IPS-20b (cell line): ENCODE measurements around the gene KIAA0825.

Source experiments
- H3K27ac ChIP-seq: one replicate; pipeline ENCODE4 v1.5.1; 2013; ENCODE audit warnings: low read length
- H3K27me3 ChIP-seq: 2 replicates; pipeline ENCODE4 v1.6.1; 2013; ENCODE audit warnings: mild to moderate bottlenecking, low read length, inconsistent platforms; ENCODE audit not compliant: insufficient read depth
- H3K36me3 ChIP-seq: 2 replicates; pipeline ENCODE4 v1.6.1; 2013; ENCODE audit warnings: low read depth, mild to moderate bottlenecking, inconsistent platforms, low read length, moderate library complexity; ENCODE audit not compliant: insufficient read depth
- H3K4me1 ChIP-seq: 2 replicates; pipeline ENCODE4 v1.6.1; 2013; ENCODE audit warnings: mild to moderate bottlenecking, control low read depth, inconsistent platforms, low read length, moderate library complexity; ENCODE audit not compliant: insufficient read depth
- H3K4me3 ChIP-seq: 2 replicates; pipeline ENCODE4 v1.5.1; 2013; ENCODE audit warnings: mild to moderate bottlenecking, low read length, inconsistent platforms
- H3K9ac ChIP-seq: 2 replicates; pipeline ENCODE4 v1.6.1; 2013; ENCODE audit warnings: low read depth, mild to moderate bottlenecking, inconsistent platforms, low read length, moderate library complexity
- H3K9me3 ChIP-seq: 2 replicates; pipeline ENCODE4 v1.6.1; 2013; ENCODE audit warnings: mild to moderate bottlenecking, low read depth, low read length, inconsistent platforms; ENCODE audit not compliant: insufficient read depth

Gene KIAA0825

GRCh38 chr5:94283093-94283492 lies 335.3 kb downstream of the KIAA0825 start:
- H3K27ac ChIP-seq, result no peak overlapping the region
- no peak overlapping the region for H3K9ac ChIP-seq
- no peaks in the 10 kb centered on the region for H3K36me3 ChIP-seq
- H3K4me3 ChIP-seq, result no peak overlapping the region
- no peaks in the 10 kb centered on the region for H3K9me3 ChIP-seq
- peaks cover 8% of the 10 kb centered on the region; the same call in 1 of the 2 replicates for H3K4me1 ChIP-seq
- no peaks in the 10 kb centered on the region for H3K27me3 ChIP-seq

- Histone ChIP-seq H3K9me3 (no peaks in the 10 kb centered on the region), H3K36me3 (no peaks in the 10 kb centered on the region), H3K27ac (no peak overlapping the region), H3K9ac (no peak overlapping the region), H3K4me1 (peaks cover 10% of the 10 kb centered on the region; the same call in 1 of the 2 replicates), H3K27me3 (no peaks in the 10 kb centered on the region), H3K4me3 (no peak overlapping the region)
Observed at GRCh38 chr5:94281236-94281801, 337.1 kb downstream of the KIAA0825 start.

- no peaks in the 10 kb centered on the region for H3K36me3 ChIP-seq
- H3K27me3 ChIP-seq, result no peaks in the 10 kb centered on the region
- H3K9ac ChIP-seq, result no peak overlapping the region
Observed at GRCh38 chr5:94276751-94277150, 341.7 kb downstream of the KIAA0825 start.

GRCh38 chr5:94276048-94276447 lies 342.4 kb downstream of the KIAA0825 start:
- no peak overlapping the region for H3K9ac ChIP-seq
- 0 out of 2 replicates have a peak, but pooled peaks cover 3% of the 10 kb centered on the region for H3K4me1 ChIP-seq
- H3K4me3 ChIP-seq, result no peak overlapping the region
- H3K36me3 ChIP-seq, result no peaks in the 10 kb centered on the region
- no peaks in the 10 kb centered on the region for H3K9me3 ChIP-seq
- H3K27me3 ChIP-seq, result no peaks in the 10 kb centered on the region
- H3K27ac ChIP-seq, result no peak overlapping the region

More at GRCh38 chr5:94276751-94277150, 341.7 kb downstream of the KIAA0825 start:
- Histone ChIP-seq H3K27ac (no peak overlapping the region), H3K4me3 (no peak overlapping the region), H3K9me3 (no peaks in the 10 kb centered on the region), H3K4me1 (peaks cover 8% of the 10 kb centered on the region; the same call in 1 of the 2 replicates)

GRCh38 chr5:94274707-94275106 lies 343.7 kb downstream of the KIAA0825 start:
- Histone ChIP-seq H3K4me1 (0 out of 2 replicates have a peak, but pooled peaks cover 3% of the 10 kb centered on the region), H3K9ac (no peak overlapping the region), H3K9me3 (no peaks in the 10 kb centered on the region), H3K4me3 (no peak overlapping the region), H3K27me3 (no peaks in the 10 kb centered on the region), H3K36me3 (no peaks in the 10 kb centered on the region), H3K27ac (no peak overlapping the region)

GRCh38 chr5:94268226-94268625 lies 350.2 kb downstream of the KIAA0825 start:
- Histone ChIP-seq H3K27ac (no peak overlapping the region), H3K9me3 (no peaks in the 10 kb centered on the region), H3K36me3 (no peaks in the 10 kb centered on the region), H3K9ac (no peak overlapping the region), H3K4me3 (no peak overlapping the region), H3K27me3 (no peaks in the 10 kb centered on the region), H3K4me1 (peaks cover 3% of the 10 kb centered on the region; the same call in 1 of the 2 replicates)

- H3K4me1 ChIP-seq, result peaks cover 3% of the 10 kb centered on the region; the same call in 1 of the 2 replicates
- no peaks in the 10 kb centered on the region for H3K36me3 ChIP-seq
- no peaks in the 10 kb centered on the region for H3K9me3 ChIP-seq
- no peak overlapping the region for H3K9ac ChIP-seq
- H3K27ac ChIP-seq, result no peak overlapping the region
- no peak overlapping the region for H3K4me3 ChIP-seq
- H3K27me3 ChIP-seq, result no peaks in the 10 kb centered on the region
Observed at GRCh38 chr5:94267350-94267899, 351.0 kb downstream of the KIAA0825 start.

- peaks cover 3% of the 10 kb centered on the region; the same call in 1 of the 2 replicates for H3K4me1 ChIP-seq
- H3K36me3 ChIP-seq, result no peaks in the 10 kb centered on the region
Observed at GRCh38 chr5:94266170-94266569, 352.2 kb downstream of the KIAA0825 start.

GRCh38 chr5:94263068-94263467 lies 355.3 kb downstream of the KIAA0825 start:
- Histone ChIP-seq H3K27me3 (no peaks in the 10 kb centered on the region), H3K4me3 (no peak overlapping the region), H3K9ac (no peak overlapping the region), H3K4me1 (no peaks in the 10 kb centered on the region), H3K36me3 (no peaks in the 10 kb centered on the region), H3K9me3 (no peaks in the 10 kb centered on the region), H3K27ac (no peak overlapping the region)

More at GRCh38 chr5:94266170-94266569, 352.2 kb downstream of the KIAA0825 start:
- Histone ChIP-seq H3K9me3 (no peaks in the 10 kb centered on the region), H3K4me3 (no peak overlapping the region), H3K9ac (no peak overlapping the region), H3K27me3 (no peaks in the 10 kb centered on the region), H3K27ac (no peak overlapping the region)

- no peak overlapping the region for H3K27ac ChIP-seq
- no peak overlapping the region for H3K4me3 ChIP-seq
- H3K9me3 ChIP-seq, result no peaks in the 10 kb centered on the region
- H3K36me3 ChIP-seq, result no peaks in the 10 kb centered on the region; the same call in 1 of the 2 replicates
- H3K27me3 ChIP-seq, result no peaks in the 10 kb centered on the region
- no peaks in the 10 kb centered on the region for H3K4me1 ChIP-seq
- H3K9ac ChIP-seq, result no peak overlapping the region
Observed at GRCh38 chr5:94260096-94260495, 358.3 kb downstream of the KIAA0825 start.

- no peaks in the 10 kb centered on the region; the same call in 1 of the 2 replicates for H3K36me3 ChIP-seq
- no peaks in the 10 kb centered on the region for H3K9me3 ChIP-seq
- no peaks in the 10 kb centered on the region for H3K27me3 ChIP-seq
- no peak overlapping the region for H3K27ac ChIP-seq
- peaks cover 20% of the 10 kb centered on the region for H3K4me1 ChIP-seq
- H3K9ac ChIP-seq, result no peak overlapping the region
- no peak overlapping the region for H3K4me3 ChIP-seq
Observed at GRCh38 chr5:94254214-94254613, 364.2 kb downstream of the KIAA0825 start.

- Histone ChIP-seq H3K4me3 (no peak overlapping the region), H3K9me3 (no peaks in the 10 kb centered on the region), H3K27ac (no peak overlapping the region), H3K4me1 (peaks cover 23% of the 10 kb centered on the region), H3K9ac (no peak overlapping the region), H3K27me3 (no peaks in the 10 kb centered on the region), H3K36me3 (no peaks in the 10 kb centered on the region; the same call in 1 of the 2 replicates)
Observed at GRCh38 chr5:94250985-94251384, 367.4 kb downstream of the KIAA0825 start.
